Right cardiac atrium (tissue), 5 donors: ENCODE measurements around the gene TCF12. TPM values are rescaled to one million over a fixed set of nuclear protein-coding genes. Genes with fewer than 3 reads are reported as not detected.
A peak's percentile ranks its signal among the peaks of the same experiment; 100 is the strongest.

Source experiments
- ATAC-seq, 2 donors: fragments of 200-7000 bp; cut with Tn5 transposase; one replicate each; pipeline versions ENCODE4 v1.8.0 to v1.9.1; 2020; ENCODE audit warnings: moderate library complexity in 2 of 2, mild to moderate bottlenecking in 1 of 2
- DNase-seq, 3 donors: peaks; one replicate each; pipeline ENCODE4 v3.0.0-alpha.2; 2020
- H3K27ac ChIP-seq: one replicate; pipeline ENCODE4 v1.5.1; 2013; ENCODE audit warnings: mild to moderate bottlenecking, low read length, control low read depth, moderate library complexity
- H3K27me3 ChIP-seq: one replicate; pipeline ENCODE4 v1.6.1; 2013; ENCODE audit not compliant: control insufficient read depth, insufficient read depth
- H3K4me1 ChIP-seq: one replicate; pipeline ENCODE4 v1.6.1; 2013; ENCODE audit warnings: low read length; ENCODE audit not compliant: control insufficient read depth, insufficient read depth
- H3K4me3 ChIP-seq: one replicate; pipeline ENCODE4 v1.5.1; 2013; ENCODE audit warnings: low read length, control low read depth
- H3K9me3 ChIP-seq: one replicate; pipeline ENCODE4 v1.6.1; 2013; ENCODE audit warnings: low read length; ENCODE audit not compliant: control insufficient read depth
- WGBS: extraction: QIAGEN DNeasy Blood & Tissue Kit; methylation state at CpG from one replicate; pipeline ENCODE4 v1.1.7; 2013; 5-methylcytosine and 5-hydroxymethylcytosine counted together
- intact Hi-C, 4 donors: fragments of 100-400 bp; cut with DNase I; formaldehyde crosslinking; loops; one replicate each; pipeline versions ENCODE4 v1.11.0 to v1.14.0; 2022 to 2023
- polyA plus RNA-seq: library from polyadenylated mRNA; stranded (reverse); fragments of 200-250 nt; gene quantifications from one replicate; pipeline ENCODE4 v1.2.3, GENCODE V29; 2013
- total RNA-seq, 4 donors: library from RNA; stranded (reverse); fragmentation: NEBNext Ultra II Directional; extraction: Animal tissue kit (Norgen Biotek cat#: 25700); gene quantifications; one replicate each; pipeline ENCODE4 v1.2.1, GENCODE V29; 2021
- donor health status: healthy with polysubstance abuse.
- donor health status: DM: no; HTN: yes; CAD: no.
- donor health status: DM: no; HTN: no; CAD: no.
- donor health status: DM: no; HTN: yes; CAD: no; lungs with severe emphysema.
- donor health status: DM: yes; HTN: yes; CAD: no.

The TCF12 gene
- total and polyA plus RNA-seq, 5 donors = 11.7 to 58.8 (median 51.5) TPM

- Histone ChIP-seq H3K27me3 (no peaks in the 10 kb centered on the region), H3K4me1 (no peaks in the 10 kb centered on the region), H3K27ac (no peak overlapping the region), H3K4me3 (no peak overlapping the region), H3K9me3 (no peaks in the 10 kb centered on the region)
- no peak for ATAC-seq
- WGBS = 91% methylated on average over 4 of the region's 4 CpGs
- intact Hi-C loops = no loop called here
- no peak for DNase-seq
Observed at GRCh38 chr15:57235186-57235585, 316.7 kb downstream of the TCF12 start.

DNA sequence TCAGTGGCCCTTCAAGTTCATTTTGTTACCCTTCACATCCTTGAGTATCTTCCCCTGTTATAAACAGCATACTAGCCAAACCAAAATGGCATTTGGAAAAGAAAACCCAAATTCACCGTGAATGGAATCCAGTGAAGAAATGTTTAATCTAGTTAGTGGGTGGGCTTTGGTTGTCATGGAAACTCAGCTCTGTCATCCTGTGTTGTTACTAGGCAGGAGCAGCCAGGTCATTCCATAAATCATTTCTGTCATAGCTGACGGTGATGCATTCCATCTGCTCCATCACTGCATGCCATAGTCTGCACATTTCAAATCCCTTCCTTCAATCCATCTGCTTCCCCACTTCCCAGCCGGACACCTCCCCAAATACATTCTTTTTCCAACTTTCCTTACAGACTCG, 317.4 kb downstream of the TCF12 start:
- H3K27ac ChIP-seq = no peak overlapping the region
- no peak overlapping the region for H3K4me3 ChIP-seq
- no peaks in the 10 kb centered on the region for H3K27me3 ChIP-seq
- DNase-seq (no peak), ATAC-seq (no peak)
- no peaks in the 10 kb centered on the region for H3K4me1 ChIP-seq
- H3K9me3 ChIP-seq = no peaks in the 10 kb centered on the region
- intact Hi-C loops = no loop called here
- WGBS = 68% methylated on average over 4 of the region's 4 CpGs

- Histone ChIP-seq H3K4me1 (no peaks in the 10 kb centered on the region), H3K27me3 (no peaks in the 10 kb centered on the region), H3K9me3 (no peaks in the 10 kb centered on the region), H3K4me3 (no peak overlapping the region), H3K27ac (no peak overlapping the region)
- ATAC-seq (no peak), DNase-seq (no peak)
- intact Hi-C loops = no loop called here
- WGBS = 57% methylated on average over 3 of the region's 3 CpGs
Observed at GRCh38 chr15:57236561-57237300, 318.3 kb downstream of the TCF12 start.

- no peak overlapping the region for H3K4me3 ChIP-seq
- WGBS = 60% methylated on average over 2 of the region's 2 CpGs
- peaks cover 1% of the 10 kb centered on the region for H3K4me1 ChIP-seq
- no peak overlapping the region for H3K27ac ChIP-seq
- no peaks in the 10 kb centered on the region for H3K9me3 ChIP-seq
- DNase-seq = no peak
- intact Hi-C loops = no loop called here
- no peaks in the 10 kb centered on the region for H3K27me3 ChIP-seq
- no peak for ATAC-seq
Observed at GRCh38 chr15:57237301-57237642, 318.8 kb downstream of the TCF12 start.

DNA sequence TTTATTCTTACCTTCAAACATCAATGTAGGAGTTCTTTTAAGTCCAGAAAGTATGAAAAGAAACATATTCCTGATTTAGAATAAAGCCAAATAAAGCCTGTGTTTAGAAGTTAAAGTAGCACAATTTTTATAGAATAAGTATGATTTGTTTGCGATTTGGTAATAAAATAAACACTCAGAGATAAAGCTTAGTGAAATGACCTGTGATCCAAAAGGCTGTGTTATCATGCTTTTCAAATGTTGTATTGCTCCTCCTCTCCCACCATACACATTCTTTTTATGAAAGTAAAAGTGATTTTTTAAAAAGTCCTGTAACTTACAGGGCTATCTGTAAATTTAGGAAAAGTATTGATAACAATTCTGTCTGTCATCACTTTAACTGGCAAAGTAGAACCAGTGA, 319.2 kb downstream of the TCF12 start:
- ATAC-seq (no peak), DNase-seq (no peak)
- 75% methylated on average over 1 of the region's 1 CpG for WGBS
- Histone ChIP-seq H3K27ac (no peak overlapping the region), H3K9me3 (no peaks in the 10 kb centered on the region), H3K27me3 (no peaks in the 10 kb centered on the region), H3K4me1 (peaks cover 2% of the 10 kb centered on the region), H3K4me3 (no peak overlapping the region)
- intact Hi-C loops = no loop called here

DNA sequence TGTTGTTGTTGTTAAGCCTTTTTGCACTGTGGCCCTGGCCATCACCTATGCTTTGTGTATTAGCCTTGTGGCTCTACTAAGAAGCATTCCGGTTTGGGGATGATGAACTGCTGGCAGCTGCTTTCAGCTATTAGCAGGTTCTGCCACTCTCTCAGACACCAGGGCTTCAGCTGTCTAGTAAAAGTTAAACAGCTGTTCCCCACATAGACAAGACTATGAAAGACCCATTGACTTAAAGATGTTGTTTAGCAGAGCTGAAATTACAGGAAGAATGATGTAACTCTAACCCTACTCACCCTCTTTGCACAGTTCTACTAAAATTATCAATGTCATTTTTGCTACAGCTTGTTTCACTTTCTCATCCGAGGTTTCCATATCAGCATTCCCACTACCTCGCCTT, 326.7 kb downstream of the TCF12 start:
- peaks cover 4% of the 10 kb centered on the region for H3K4me1 ChIP-seq
- no peaks in the 10 kb centered on the region for H3K27me3 ChIP-seq
- no peak overlapping the region for H3K4me3 ChIP-seq
- H3K9me3 ChIP-seq = no peaks in the 10 kb centered on the region
- peak; percentile 36 to 43 for ATAC-seq
- no peak overlapping the region for H3K27ac ChIP-seq
- intact Hi-C loops = no loop called here
- no peak for DNase-seq
- WGBS = 31% methylated on average over 3 of the region's 3 CpGs

GRCh38 chr15:57245714-57246113, 327.3 kb downstream of the TCF12 start:
- Histone ChIP-seq H3K4me1 (peaks cover 4% of the 10 kb centered on the region), H3K27ac (no peak overlapping the region), H3K27me3 (no peaks in the 10 kb centered on the region), H3K4me3 (no peak overlapping the region), H3K9me3 (no peaks in the 10 kb centered on the region)
- intact Hi-C loops = no loop called here
- DNase-seq (no peak), ATAC-seq (no peak)
- WGBS = 91% methylated on average over 1 of the region's 1 CpG

GRCh38 chr15:57248074-57248473, 329.6 kb downstream of the TCF12 start:
- intact Hi-C loops = no loop called here
- WGBS = 94% methylated on average over 1 of the region's 1 CpG
- no peak overlapping the region for H3K27ac ChIP-seq
- DNase-seq = no peak
- peaks cover 2% of the 10 kb centered on the region for H3K4me1 ChIP-seq
- ATAC-seq = no peak
- no peaks in the 10 kb centered on the region for H3K27me3 ChIP-seq
- H3K4me3 ChIP-seq = no peak overlapping the region
- H3K9me3 ChIP-seq = no peaks in the 10 kb centered on the region

DNA sequence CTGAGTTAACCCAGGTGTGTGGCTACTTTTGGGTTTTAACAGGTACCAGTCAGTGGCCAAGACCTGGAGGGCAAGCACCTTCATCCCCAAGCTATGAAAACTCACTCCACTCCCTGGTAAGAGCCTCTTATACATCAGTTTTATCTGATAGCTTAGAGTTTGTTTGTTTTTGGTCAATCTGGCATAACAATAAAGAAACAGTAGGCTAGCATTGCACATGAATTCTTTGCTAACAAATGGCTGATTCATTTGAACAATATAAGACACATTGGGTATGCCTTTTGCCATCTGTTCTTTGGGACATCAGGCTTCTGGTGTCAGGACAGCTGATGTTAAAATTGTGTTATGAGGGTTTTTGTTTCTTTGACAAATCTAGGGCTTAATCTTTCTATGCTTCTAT, 332.9 kb downstream of the TCF12 start:
- intact Hi-C loops = no loop called here
- no peaks in the 10 kb centered on the region for H3K9me3 ChIP-seq
- no peaks in the 10 kb centered on the region for H3K27me3 ChIP-seq
- DNase-seq (no peak), ATAC-seq (no peak)
- H3K4me1 ChIP-seq = peaks cover 1% of the 10 kb centered on the region
- no peak overlapping the region for H3K4me3 ChIP-seq
- no peak overlapping the region for H3K27ac ChIP-seq

GRCh38 chr15:57251941-57252340, 333.5 kb downstream of the TCF12 start:
- 66% methylated on average over 6 of the region's 6 CpGs for WGBS
- H3K27ac ChIP-seq = no peak overlapping the region
- no peaks in the 10 kb centered on the region for H3K9me3 ChIP-seq
- no peak for ATAC-seq
- H3K4me3 ChIP-seq = no peak overlapping the region
- no peaks in the 10 kb centered on the region for H3K27me3 ChIP-seq
- peaks cover 1% of the 10 kb centered on the region for H3K4me1 ChIP-seq
- DNase-seq = no peak
- intact Hi-C loops = no loop called here

- Histone ChIP-seq H3K9me3 (no peaks in the 10 kb centered on the region), H3K27me3 (no peaks in the 10 kb centered on the region), H3K27ac (no peak overlapping the region), H3K4me3 (no peak overlapping the region), H3K4me1 (peaks cover 1% of the 10 kb centered on the region)
- ATAC-seq = no peak
- 74% methylated on average over 5 of the region's 5 CpGs for WGBS
- no peak for DNase-seq
- intact Hi-C loops = no loop called here
Observed at GRCh38 chr15:57253082-57253481, 334.6 kb downstream of the TCF12 start.

DNA sequence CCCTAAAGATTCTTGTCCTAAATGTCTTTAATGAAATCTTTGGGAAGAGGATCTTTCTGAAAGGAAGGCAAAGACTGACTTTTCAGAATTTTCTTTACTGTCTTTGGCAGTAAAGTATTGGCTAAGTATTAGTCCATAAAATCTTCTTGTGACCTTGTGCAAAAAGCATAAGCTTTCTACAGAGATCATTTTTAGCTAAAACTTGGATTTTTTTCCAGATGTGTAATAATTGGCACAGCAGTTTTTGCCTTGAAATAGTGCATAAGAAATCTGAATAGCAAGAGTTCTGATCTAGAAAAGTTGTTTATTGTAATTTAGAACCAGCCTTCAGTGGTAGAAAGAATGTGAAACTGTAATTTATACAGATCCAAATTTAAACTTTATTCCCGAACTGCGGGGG, 335.1 kb downstream of the TCF12 start:
- H3K9me3 ChIP-seq = no peaks in the 10 kb centered on the region
- no peak overlapping the region for H3K27ac ChIP-seq
- H3K27me3 ChIP-seq = no peaks in the 10 kb centered on the region
- no peak overlapping the region for H3K4me3 ChIP-seq
- ATAC-seq = no peak
- peaks cover 1% of the 10 kb centered on the region for H3K4me1 ChIP-seq
- DNase-seq = no peak
- WGBS = 79% methylated on average over 2 of the region's 2 CpGs
- intact Hi-C loops = no loop called here
